ENCODE data around the gene PRDX3. TPM values are rescaled to one million over a fixed set of nuclear protein-coding genes. Genes with fewer than 3 reads are reported as not detected.
A peak's percentile ranks its signal among the peaks of the same experiment; 100 is the strongest.

The PRDX3 gene
- total RNA-seq: 83.2 TPM

GRCh38 chr10:119178372-119179119, at the start of gene PRDX3:
Gene PRDX3, minus strand, starts transcription at chr10:119178812. Its CDS starts 22 bp downstream, at chr10:119178790.
- H3K36me3 ChIP-seq: peaks cover 0 to 12% of the 10 kb centered on the region in 2 donors
- no peaks in the 10 kb centered on the region for H3K27me3 ChIP-seq
- H3K4me3 ChIP-seq: peak within 1 kb of the TSS; percentile 50 to 63
- TF ChIP-seq CTCF (IDR thresholded peaks at IDR 0.05) (peak in 1 of 3 experiments; percentile 38), POLR2A (IDR thresholded peaks at IDR 0.05) (peak in 1 of 2 donors; percentile 78), POLR2AphosphoS5 (IDR thresholded peaks at IDR 0.05; ENCODE audit: insufficient read depth in 1 of 2, low read depth in 1 of 2) (peak; percentile 35 to 97)
- intact Hi-C loops (cut with DNase I): no loop called here
- peak in 1 of 2 donors; percentile 91 for DNase-seq (ENCODE audit: extremely low spot score in 2 of 2)
- H3K27ac ChIP-seq: peak within 1 kb of the TSS; percentile 85
- peaks cover 21% of the 10 kb centered on the region for H3K4me1 ChIP-seq
- H3K9me3 ChIP-seq: no peaks in the 10 kb centered on the region

- no peak for DNase-seq (ENCODE audit: extremely low spot score in 2 of 2)
- Histone ChIP-seq H3K36me3 (no peaks in the 10 kb centered on the region), H3K9me3 (no peaks in the 10 kb centered on the region), H3K27ac (no peak overlapping the region), H3K27me3 (no peaks in the 10 kb centered on the region), H3K4me1 (peaks cover 16% of the 10 kb centered on the region), H3K4me3 (no peak overlapping the region)
- intact Hi-C loops (cut with DNase I): no loop called here
- no peak for TF ChIP-seq POLR2A (IDR thresholded peaks at IDR 0.05)
- TF ChIP-seq POLR2AphosphoS5 (IDR thresholded peaks at IDR 0.05; ENCODE audit: insufficient read depth in 1 of 2, low read depth in 1 of 2): no peak
- TF ChIP-seq CTCF (IDR thresholded peaks at IDR 0.05): no peak
Measured at GRCh38 chr10:119227825-119228224, 49.2 kb upstream of the PRDX3 start.

- Histone ChIP-seq H3K27ac (no peak overlapping the region), H3K4me3 (no peak overlapping the region), H3K27me3 (no peaks in the 10 kb centered on the region), H3K36me3 (no peaks in the 10 kb centered on the region), H3K4me1 (peaks cover 38% of the 10 kb centered on the region), H3K9me3 (no peaks in the 10 kb centered on the region)
- no peak for DNase-seq (ENCODE audit: extremely low spot score in 2 of 2)
- no peak for TF ChIP-seq POLR2A (IDR thresholded peaks at IDR 0.05)
- no peak for TF ChIP-seq POLR2AphosphoS5 (IDR thresholded peaks at IDR 0.05; ENCODE audit: insufficient read depth in 1 of 2, low read depth in 1 of 2)
- no peak for TF ChIP-seq CTCF (IDR thresholded peaks at IDR 0.05)
- intact Hi-C loops (cut with DNase I): no loop called here
Measured at GRCh38 chr10:119225083-119225658, 46.6 kb upstream of the PRDX3 start.

GRCh38 chr10:119222966-119223386, 44.4 kb upstream of the PRDX3 start:
- peaks cover 58% of the 10 kb centered on the region for H3K4me1 ChIP-seq

More at GRCh38 chr10:119222966-119223386, 44.4 kb upstream of the PRDX3 start:
- no peak for DNase-seq (ENCODE audit: extremely low spot score in 2 of 2)
- no peak overlapping the region for H3K4me3 ChIP-seq
- H3K27me3 ChIP-seq: no peaks in the 10 kb centered on the region
- no peaks in the 10 kb centered on the region for H3K9me3 ChIP-seq
- TF ChIP-seq CTCF (IDR thresholded peaks at IDR 0.05): no peak
- TF ChIP-seq POLR2A (IDR thresholded peaks at IDR 0.05): no peak
- TF ChIP-seq POLR2AphosphoS5 (IDR thresholded peaks at IDR 0.05; ENCODE audit: insufficient read depth in 1 of 2, low read depth in 1 of 2): no peak
- H3K36me3 ChIP-seq: no peaks in the 10 kb centered on the region
- intact Hi-C loops (cut with DNase I): no loop called here
- peak overlapping the region; percentile 68 for H3K27ac ChIP-seq
